Ishikawa (cell line): ENCODE data around the gene HBEGF.

ENCODE experiments used
- EP300 ChIP-seq: IDR thresholded peaks from 2 replicates; pipeline ENCODE4 v1.6.1; 2012; ENCODE audit warnings: borderline replicate concordance
- FOXM1 ChIP-seq: IDR thresholded peaks from 2 replicates; pipeline ENCODE4 v1.6.1; 2012; ENCODE audit warnings: low read depth, borderline replicate concordance
- NFIC ChIP-seq: IDR thresholded peaks from 2 replicates; pipeline ENCODE4 v1.6.1; 2012
- RAD21 ChIP-seq: IDR thresholded peaks from 2 replicates; pipeline ENCODE4 v1.6.1; 2012; ENCODE audit warnings: low read depth
- REST ChIP-seq: IDR thresholded peaks from 2 replicates; pipeline ENCODE4 v1.6.1; 2012; ENCODE audit warnings: low read depth, mild to moderate bottlenecking
- TAF1 ChIP-seq: IDR thresholded peaks from 2 replicates; pipeline ENCODE4 v1.6.1; 2012; ENCODE audit warnings: low read depth, mild to moderate bottlenecking
- USF1 ChIP-seq: IDR thresholded peaks from 2 replicates; pipeline ENCODE4 v1.6.1; 2012
- YY1 ChIP-seq: IDR thresholded peaks from 2 replicates; pipeline ENCODE4 v1.6.1; 2012; ENCODE audit warnings: low read depth

GRCh38 chr5:140366589-140367255 is 20.3 kb upstream of the HBEGF start:
- TF ChIP-seq REST, result no peak
- TF ChIP-seq YY1, result no peak
- TF ChIP-seq NFIC, result no peak
- no peak for TF ChIP-seq RAD21
- no peak for TF ChIP-seq TAF1
- no peak for TF ChIP-seq EP300
- no peak for TF ChIP-seq USF1
- no peak for TF ChIP-seq FOXM1
